ENCODE results near the gene VANGL1. TPM values are rescaled to one million over a fixed set of nuclear protein-coding genes. Genes with fewer than 3 reads are reported as not detected.

Gene VANGL1
- total and polyA plus RNA-seq, 2 of the 4 experiments (the other 2 are of a cell fraction) = 6.1 to 6.7 TPM

- Histone ChIP-seq H3K14ac (replicated peaks; ENCODE audit: low read depth, low read length) (no peak overlapping the region), H3K9me1 (ENCODE audit: insufficient read depth, low read length) (peaks cover 13% of the 10 kb centered on the region; the same call in 1 of the 2 replicates), H2BK15ac (ENCODE audit: low read depth, low read length) (no peak overlapping the region), H4K20me1 (ENCODE audit: insufficient read depth, low read length) (peaks cover 6% of the 10 kb centered on the region; the same call in 1 of the 2 replicates), H2BK20ac (ENCODE audit: low read depth, low read length) (peak overlapping the region; percentile 62; the same call in 1 of the 2 replicates), H3K9me3 (ENCODE audit: control insufficient read depth, insufficient read depth, low read length) (peaks cover 5% of the 10 kb centered on the region; the same call in 1 of the 2 replicates), H3K9ac (ENCODE audit: low read depth, low read length) (no peak overlapping the region), H3K4me2 (ENCODE audit: low read depth, low read length) (no peak overlapping the region), H3K18ac (ENCODE audit: low read depth, low read length) (no peak overlapping the region), H4K91ac (ENCODE audit: insufficient read depth, low read depth, low read length) (no peak overlapping the region; the same call in 1 of the 2 replicates), H2AFZ (replicated peaks; ENCODE audit: low read length, poor library complexity) (no peak overlapping the region), H3K27me3 (ENCODE audit: control insufficient read depth, insufficient read depth, low read length) (no peaks in the 10 kb centered on the region), H4K8ac (ENCODE audit: low read depth in 2 of 2, low read length in 2 of 2) (no peak overlapping the region), H3K4me3 (ENCODE audit: insufficient read depth, low read depth, low read length) (no peak overlapping the region), H3K4me1 (ENCODE audit: control insufficient read depth, insufficient read depth, low read length) (peaks cover 19% of the 10 kb centered on the region), H3K36me3 (ENCODE audit: control insufficient read depth, insufficient read depth, low read length) (peaks cover 12% of the 10 kb centered on the region), H2BK120ac (ENCODE audit: low read depth, low read length) (peak overlapping the region; percentile 42; the same call in 1 of the 2 replicates), H3K23ac (ENCODE audit: low read depth, low read length) (no peak overlapping the region), H3K4ac (ENCODE audit: low read depth, low read length) (peak overlapping the region; percentile 17; the same call in 1 of the 2 replicates), H4K5ac (ENCODE audit: low read depth, low read length) (no peak overlapping the region), H2AK5ac (ENCODE audit: low read depth, low read length) (no peak overlapping the region), H3K79me1 (ENCODE audit: low read depth in 1 of 2, low read length in 2 of 2) (peaks cover 7 to 42% of the 10 kb centered on the region in 2 experiments), H2AK9ac (replicated peaks; ENCODE audit: low read depth, low read length, poor library complexity) (no peak overlapping the region), H3K27ac (ENCODE audit: insufficient read depth, low read length) (peak overlapping the region; percentile 21; the same call in 1 of the 2 replicates), H2BK5ac (ENCODE audit: low read depth, low read length, poor library complexity, severe bottlenecking) (peak overlapping the region; percentile 16), H3K56ac (ENCODE audit: extremely low read depth, insufficient read depth, low read length) (no peak overlapping the region)
- dilution Hi-C loops (cut with HindIII; ENCODE audit: low sequenced_read_pairs, unreplicated experiment) = no loop called here
- POLR2A ChIA-PET (ENCODE audit: unreplicated experiment) = no interaction called here
- no CpG with 5 or more reads among the region's 5 CpGs for WGBS, 2 experiments (ENCODE audit: extremely low coverage in 2 of 2, insufficient read length in 1 of 2)
- intact Hi-C loops (cut with micrococcal nuclease) = no loop called here
- BruUV-seq (replicated peaks) = no TSS peak
- DNase-seq (peak; percentile 91), ATAC-seq (ENCODE audit: low read depth) (peak; percentile 71)
- in situ Hi-C loops (cut with MboI; ENCODE audit: low sequenced_read_pairs) = no loop called here
- CTCF ChIA-PET = interaction anchor here (0.5 to 2.9 kb wide), 4 partner anchors 9 to 391 kb away, joined by 3 to 14 read pairs (median 4); no protein-coding TSS in a partner anchor
- TF ChIP-seq RAD21 (IDR thresholded peaks at IDR 0.05; ENCODE audit: low read length) (no peak), BHLHE40 (IDR thresholded peaks at IDR 0.05; ENCODE audit: low read depth, low read length) (no peak), RCOR1 (IDR thresholded peaks at IDR 0.05; ENCODE audit: insufficient replicate concordance, low read length) (no peak), ELK1 (IDR thresholded peaks at IDR 0.05; ENCODE audit: borderline replicate concordance, low read depth, low read length) (no peak), CHD1 (IDR thresholded peaks at IDR 0.05; ENCODE audit: low read depth, low read length) (no peak), POLR2A (IDR thresholded peaks at IDR 0.05; ENCODE audit: low read depth, low read length) (no peak), MXI1 (IDR thresholded peaks at IDR 0.05; ENCODE audit: borderline replicate concordance, low read depth, low read length) (no peak), USF2 (IDR thresholded peaks at IDR 0.05; ENCODE audit: low read depth, low read length) (no peak), RFX5 (IDR thresholded peaks at IDR 0.05; ENCODE audit: low read depth, low read length) (no peak), NFE2L2 (IDR thresholded peaks at IDR 0.05; ENCODE audit: low read depth, low read length) (peak; percentile 99), MAFK (IDR thresholded peaks at IDR 0.05; ENCODE audit: low read depth, low read length) (peak; percentile 77), FOS (IDR thresholded peaks at IDR 0.05; ENCODE audit: low read depth, low read length) (peak; percentile 72; the same call in 1 of the 2 replicates)
Measured at GRCh38 chr1:115669002-115669673, 27.4 kb downstream of the VANGL1 start.
